ENCODE results near the gene ZNF496. TPM values are rescaled to one million over a fixed set of nuclear protein-coding genes. Genes with fewer than 3 reads are reported as not detected.
"Not testable (repeated sequence)": the region's sequence is repeated elsewhere in the genome, so short reads cannot be mapped to it uniquely, and the experiment has no call there.

Gene ZNF496
- total RNA-seq (10 to 100 TPM; 61.6 to 71.1 TPM), polyA plus RNA-seq (ENCODE audit: insufficient read depth, low read depth, low replicate concordance) (45.0 TPM)
- long read RNA-seq, donor 1, full-length matches to known transcripts: 3 of 27 reads
- long read RNA-seq, donor 1, partial matches to known transcripts: 15 of 27 reads
- long read RNA-seq, donor 1, other reads (novel, unspliced or antisense): 9 of 27 reads
- long read RNA-seq, donor 2, full-length matches to known transcripts: 2 of 16 reads
- long read RNA-seq, donor 2, partial matches to known transcripts: 8 of 16 reads
- long read RNA-seq, donor 2, other reads (novel, unspliced or antisense): 6 of 16 reads

- no peaks in the 10 kb centered on the region for H3K9me3 ChIP-seq
- peak within 1 kb of the TSS; percentile 85 to 96 for H3K4me3 ChIP-seq
- no peak for TF ChIP-seq CTCF (IDR thresholded peaks at IDR 0.05)
- TF ChIP-seq POLR2A (IDR thresholded peaks at IDR 0.05): no peak
- H3K36me3 ChIP-seq (ENCODE audit: low read depth, missing control alignments): no peaks in the 10 kb centered on the region
- peak; percentile 87 for DNase-seq
- 0% methylated on average over 3 to 53 of the region's 93 CpGs for WGBS, 2 donors
- intact Hi-C loops (cut with DNase I; ENCODE audit: low total_unique reads): no loop called here
- H3K27me3 ChIP-seq: no peaks in the 10 kb centered on the region
- H3K27ac ChIP-seq: peak within 1 kb of the TSS; percentile 87 to 90
- peaks cover 49% of the 10 kb centered on the region for H3K4me1 ChIP-seq
Observed at GRCh38 chr1:247331525-247332214, at the start of gene ZNF496. TSS of gene ZNF496 (minus strand) at chr1:247331867. CDS start at chr1:247329578, 2,289 bp downstream.

- Histone ChIP-seq H3K27me3 (no peaks in the 10 kb centered on the region), H3K36me3 (ENCODE audit: low read depth, missing control alignments) (no peaks in the 10 kb centered on the region), H3K4me1 (no peaks in the 10 kb centered on the region), H3K4me3 (no peak overlapping the region), H3K27ac (no peak overlapping the region), H3K9me3 (no peaks in the 10 kb centered on the region)
- TF ChIP-seq POLR2A (IDR thresholded peaks at IDR 0.05): no peak
- TF ChIP-seq CTCF (IDR thresholded peaks at IDR 0.05): no peak
- DNase-seq: no peak
- intact Hi-C loops (cut with DNase I; ENCODE audit: low total_unique reads): no loop called here
- WGBS, 2 donors: 86% methylated on average over 16 to 20 of the region's 20 CpGs
Observed at GRCh38 chr1:247378334-247379073, 46.8 kb upstream of the ZNF496 start.

- H3K9me3 ChIP-seq; intact Hi-C loops (cut with DNase I; ENCODE audit: low total_unique reads); DNase-seq; H3K36me3 ChIP-seq (ENCODE audit: low read depth, missing control alignments); H3K4me1 ChIP-seq; H3K27ac ChIP-seq; H3K4me3 ChIP-seq; H3K27me3 ChIP-seq: not testable (repeated sequence)
- WGBS, 2 donors: 79 to 84% methylated on average over 7 of the region's 7 CpGs
Observed at GRCh38 chr1:247377656-247378055, 46.0 kb upstream of the ZNF496 start.

- Histone ChIP-seq H3K4me1 (no peaks in the 10 kb centered on the region), H3K9me3 (no peaks in the 10 kb centered on the region), H3K27me3 (no peaks in the 10 kb centered on the region), H3K4me3 (no peak overlapping the region), H3K27ac (no peak overlapping the region), H3K36me3 (ENCODE audit: low read depth, missing control alignments) (no peaks in the 10 kb centered on the region)
- no peak for DNase-seq
- intact Hi-C loops (cut with DNase I; ENCODE audit: low total_unique reads): no loop called here
- TF ChIP-seq CTCF (IDR thresholded peaks at IDR 0.05): no peak
- WGBS, 2 donors: 54 to 64% methylated on average over 7 of the region's 7 CpGs
Observed at GRCh38 chr1:247376659-247377058, 45.0 kb upstream of the ZNF496 start.

GRCh38 chr1:247375747-247376146, 44.1 kb upstream of the ZNF496 start:
- no peak overlapping the region for H3K4me3 ChIP-seq
- no peak for DNase-seq
- TF ChIP-seq POLR2A (IDR thresholded peaks at IDR 0.05): no peak
- 87 to 89% methylated on average over 14 of the region's 14 CpGs for WGBS, 2 donors
- no peaks in the 10 kb centered on the region for H3K36me3 ChIP-seq (ENCODE audit: low read depth, missing control alignments)
- intact Hi-C loops (cut with DNase I; ENCODE audit: low total_unique reads): no loop called here
- no peaks in the 10 kb centered on the region for H3K27me3 ChIP-seq
- H3K4me1 ChIP-seq: no peaks in the 10 kb centered on the region
- H3K9me3 ChIP-seq: no peaks in the 10 kb centered on the region
- H3K27ac ChIP-seq: no peak overlapping the region

- DNase-seq; H3K4me3 ChIP-seq; H3K27me3 ChIP-seq; H3K27ac ChIP-seq; H3K4me1 ChIP-seq; intact Hi-C loops (cut with DNase I; ENCODE audit: low total_unique reads); H3K36me3 ChIP-seq (ENCODE audit: low read depth, missing control alignments); H3K9me3 ChIP-seq: not testable (repeated sequence)
- 80 to 87% methylated on average over 8 of the region's 8 CpGs for WGBS, 2 donors
Observed at GRCh38 chr1:247374651-247375334, 43.1 kb upstream of the ZNF496 start.
